ENCODE data around the gene C1orf167.

DNA sequence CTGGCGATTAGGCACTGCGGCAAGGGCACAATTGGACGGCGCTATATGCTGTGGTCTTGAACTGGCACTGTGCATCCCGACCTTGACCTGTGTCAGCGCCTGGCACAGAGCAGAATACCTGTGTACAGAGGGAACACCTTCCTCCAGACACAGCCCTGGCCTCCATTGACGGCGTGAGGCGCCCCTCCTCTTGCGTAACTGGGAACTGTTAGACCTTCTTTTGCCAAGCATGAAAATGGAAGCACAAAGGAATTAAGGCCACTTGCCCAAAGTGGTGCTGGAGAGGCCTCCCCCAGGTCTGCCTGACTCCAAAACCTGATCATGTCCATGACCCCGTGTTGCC, 32.9 kb upstream of the C1orf167 start:
- TF ChIP-seq, protein P1, sequence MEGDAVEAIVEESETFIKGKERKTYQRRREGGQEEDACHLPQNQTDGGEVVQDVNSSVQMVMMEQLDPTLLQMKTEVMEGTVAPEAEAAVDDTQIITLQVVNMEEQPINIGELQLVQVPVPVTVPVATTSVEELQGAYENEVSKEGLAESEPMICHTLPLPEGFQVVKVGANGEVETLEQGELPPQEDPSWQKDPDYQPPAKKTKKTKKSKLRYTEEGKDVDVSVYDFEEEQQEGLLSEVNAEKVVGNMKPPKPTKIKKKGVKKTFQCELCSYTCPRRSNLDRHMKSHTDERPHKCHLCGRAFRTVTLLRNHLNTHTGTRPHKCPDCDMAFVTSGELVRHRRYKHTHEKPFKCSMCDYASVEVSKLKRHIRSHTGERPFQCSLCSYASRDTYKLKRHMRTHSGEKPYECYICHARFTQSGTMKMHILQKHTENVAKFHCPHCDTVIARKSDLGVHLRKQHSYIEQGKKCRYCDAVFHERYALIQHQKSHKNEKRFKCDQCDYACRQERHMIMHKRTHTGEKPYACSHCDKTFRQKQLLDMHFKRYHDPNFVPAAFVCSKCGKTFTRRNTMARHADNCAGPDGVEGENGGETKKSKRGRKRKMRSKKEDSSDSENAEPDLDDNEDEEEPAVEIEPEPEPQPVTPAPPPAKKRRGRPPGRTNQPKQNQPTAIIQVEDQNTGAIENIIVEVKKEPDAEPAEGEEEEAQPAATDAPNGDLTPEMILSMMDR (IDR thresholded peaks at IDR 0.05; ENCODE audit: low read depth, low read length, poor library complexity, severe bottlenecking), result no peak
- TF ChIP-seq EZH2phosphoT487 (IDR thresholded peaks at IDR 0.05; ENCODE audit: borderline replicate concordance, low read length), result no peak

All from DOHH2 (cell line).